Stimulated activated CD4-positive, alpha-beta T cell treated with anti-CD3 and anti-CD28 coated beads, Interleukin-12 subunit alpha, Interleukin-12 subunit beta, amount 100 ng/mL, for 24 hours (primary cell): Measurements from ENCODE around the gene CHDH.

Experiments
- DNase-seq, 2 experiments: peaks; one replicate each; pipeline ENCODE4 v3.0.0-alpha.2; 2020; ENCODE audit warnings: low read depth in 2 of 2

CHDH gene

DNA sequence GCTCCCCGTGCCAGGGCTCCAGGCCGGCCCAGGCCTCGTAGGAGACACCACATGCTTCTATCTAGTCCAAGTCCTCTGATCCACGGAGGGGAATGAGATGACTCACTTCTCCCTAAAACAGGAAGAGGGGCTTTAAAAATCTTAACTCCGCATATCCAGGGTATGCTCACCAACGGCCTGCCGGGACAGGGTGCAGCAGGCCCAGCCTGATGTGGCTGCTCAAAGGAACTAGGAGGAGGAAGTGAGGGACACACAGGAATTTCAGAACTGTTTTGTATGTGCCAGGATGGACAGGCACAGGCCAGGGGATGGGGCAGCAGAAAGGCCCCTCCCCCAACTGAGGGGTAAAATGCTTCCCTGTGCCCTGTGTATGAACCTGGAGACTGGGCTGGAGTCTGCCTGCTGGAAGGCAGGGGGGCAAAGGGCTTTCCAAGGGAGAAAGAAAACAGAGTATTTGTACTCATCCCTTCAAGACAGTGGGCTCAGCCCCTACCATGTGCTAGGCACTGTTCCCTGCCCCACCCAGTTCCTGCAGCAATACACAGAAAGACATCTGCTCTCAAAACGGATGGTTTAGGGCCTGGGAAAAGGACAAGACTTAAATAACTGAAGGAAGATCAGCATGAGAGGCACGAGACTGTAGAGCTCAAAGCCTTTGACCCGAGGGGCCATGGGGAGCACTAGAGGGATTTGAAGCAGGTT, 22.1 kb downstream of the CHDH start:
- DNase-seq, result no peak

DNA sequence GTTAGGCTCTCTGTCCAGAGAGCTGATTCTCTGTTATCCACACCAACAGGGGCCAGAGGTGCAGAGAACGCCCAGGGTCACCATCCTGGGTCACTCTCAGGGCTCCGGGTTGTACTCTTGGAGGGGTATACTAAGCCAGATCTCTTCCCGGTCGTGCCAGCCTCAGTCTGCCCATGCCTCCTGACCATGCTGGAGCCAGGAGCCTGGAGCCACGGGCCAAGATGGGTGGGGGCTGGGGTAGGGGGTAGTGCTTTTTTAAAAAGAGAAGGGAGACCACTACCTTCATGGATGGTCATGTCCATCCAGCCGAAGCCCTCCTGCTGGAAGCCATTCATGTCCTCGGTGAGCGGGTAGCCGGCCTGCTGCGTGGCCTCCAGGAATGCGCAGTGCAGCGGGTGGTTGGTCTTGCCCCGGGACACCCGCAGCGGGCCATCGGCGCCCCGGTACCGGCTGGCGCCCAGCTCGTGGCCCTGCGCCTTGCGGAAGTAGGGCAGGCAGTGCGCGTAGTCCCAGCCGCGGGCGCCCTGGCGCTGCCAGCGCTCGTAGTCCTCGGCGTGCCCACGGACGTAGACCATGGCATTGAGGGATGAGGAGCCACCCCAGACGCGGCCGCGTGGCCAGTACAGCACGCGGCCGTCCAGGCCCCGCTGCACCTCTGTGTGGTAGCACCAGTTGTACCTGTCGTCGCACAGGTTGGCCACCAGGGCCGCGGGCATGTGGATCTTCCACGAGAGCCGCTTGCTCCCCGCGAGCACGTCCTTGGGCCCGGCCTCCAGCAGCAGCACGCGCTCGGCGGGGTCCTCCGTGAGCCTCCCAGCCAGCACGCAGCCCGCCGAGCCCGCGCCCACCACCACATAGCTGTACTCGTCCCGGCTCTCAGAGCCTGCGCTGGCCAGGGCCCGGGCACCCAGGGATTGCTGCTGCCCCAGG, 22.9 kb downstream of the CHDH start:
- no peak for DNase-seq

DNA sequence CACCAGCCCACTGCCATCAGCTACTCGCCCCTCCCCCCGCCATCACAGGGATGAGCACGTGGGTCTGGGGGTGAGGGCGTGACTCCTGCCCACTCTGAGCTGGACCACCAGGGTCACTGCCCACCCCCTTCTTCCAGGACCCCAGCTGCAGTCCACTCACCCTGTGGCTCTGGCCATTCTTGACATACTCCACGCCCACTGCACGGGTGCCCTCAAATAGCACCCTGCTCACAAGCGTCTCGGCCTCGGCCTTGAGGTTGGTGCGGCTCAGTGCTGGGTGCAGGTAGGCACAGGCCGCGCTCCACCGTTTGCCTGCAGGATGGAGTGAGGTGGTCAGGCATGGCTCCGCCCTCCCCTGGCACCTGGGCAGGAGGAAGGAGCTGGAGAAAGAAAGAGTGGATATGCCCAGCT, 23.9 kb downstream of the CHDH start:
- no peak for DNase-seq

DNA sequence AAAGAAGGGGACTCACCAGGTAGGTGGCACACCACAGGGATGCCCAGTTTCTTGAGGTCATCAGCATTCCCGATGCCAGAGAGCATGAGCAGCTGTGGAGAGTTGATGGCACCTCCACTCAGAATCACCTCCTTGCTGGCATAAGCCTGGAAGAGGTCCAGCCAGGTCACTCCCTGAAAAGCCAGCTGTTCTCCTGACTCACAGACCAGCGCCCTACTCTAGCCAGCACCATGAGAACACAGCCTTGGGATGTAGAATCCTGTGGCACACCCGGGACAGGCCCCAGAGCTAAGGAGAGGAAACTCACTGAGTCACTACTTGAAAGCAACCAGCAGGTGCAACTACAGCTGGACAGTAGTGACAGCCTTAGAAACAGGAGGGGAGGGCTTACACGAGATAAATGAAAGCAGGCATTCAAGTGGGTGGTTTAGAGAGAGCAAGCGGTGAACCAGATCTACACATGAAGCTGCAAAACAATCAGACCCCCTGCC, 24.5 kb downstream of the CHDH start:
- DNase-seq, result no peak

DNA sequence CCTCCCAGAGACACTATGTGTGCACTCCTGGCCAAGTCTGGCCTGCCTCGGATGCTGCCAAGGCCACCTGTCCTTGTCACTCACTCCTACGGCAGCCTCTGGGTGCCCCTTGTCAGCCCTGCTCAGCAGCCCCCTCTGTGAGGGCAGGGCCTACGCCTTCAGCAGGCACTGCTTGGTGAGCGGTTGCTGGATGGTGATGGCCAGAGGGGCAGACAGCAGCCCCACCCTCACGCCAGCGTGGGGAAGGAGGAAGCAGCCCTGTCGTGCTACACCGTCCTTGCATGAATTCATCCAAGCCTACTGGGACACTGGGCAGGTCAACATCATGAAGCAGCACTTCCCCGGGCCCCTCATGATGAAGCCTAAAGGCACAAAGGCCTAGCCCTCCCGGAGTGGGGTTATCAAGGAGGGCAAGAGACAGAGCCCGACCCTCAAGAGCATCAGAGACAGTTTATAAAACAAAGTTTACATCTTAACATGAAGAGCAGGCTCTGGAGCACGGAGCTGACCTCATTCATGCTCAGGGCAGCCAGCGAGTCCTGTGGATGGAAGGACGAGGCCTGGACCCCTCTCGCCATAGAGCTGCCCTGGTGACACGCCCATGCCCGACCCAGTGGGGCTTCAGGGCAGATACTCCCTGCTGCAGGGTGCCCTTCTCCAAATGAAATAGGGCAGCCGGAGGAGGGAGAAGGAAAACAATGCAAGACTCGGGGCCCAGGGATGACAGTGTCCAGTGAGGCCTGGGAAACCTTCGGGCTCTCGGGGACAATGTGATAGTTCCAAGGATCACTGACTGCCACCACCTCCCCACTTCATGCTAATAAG, 25.3 kb downstream of the CHDH start:
- DNase-seq, result no peak

DNA sequence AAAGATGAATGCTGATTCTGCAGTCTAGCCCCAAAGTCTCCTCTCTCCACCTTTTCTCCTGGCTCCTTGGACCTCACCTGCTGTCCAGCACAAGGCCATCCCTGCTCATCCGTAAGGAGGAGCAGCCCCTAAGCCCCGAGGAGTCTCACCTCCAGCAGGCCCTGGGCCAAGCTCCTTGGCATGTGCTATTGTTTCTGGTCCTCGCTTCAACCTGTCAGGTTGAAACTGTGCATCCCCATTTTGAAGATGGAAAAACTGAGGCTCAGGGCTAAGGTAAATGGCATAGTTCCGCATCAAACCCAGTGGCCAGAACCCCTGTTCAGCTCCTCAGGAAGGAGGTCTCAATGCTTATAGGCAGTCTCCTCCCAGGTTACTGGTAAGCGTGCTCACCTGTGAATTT, 26.1 kb downstream of the CHDH start:
- DNase-seq, result no peak

DNA sequence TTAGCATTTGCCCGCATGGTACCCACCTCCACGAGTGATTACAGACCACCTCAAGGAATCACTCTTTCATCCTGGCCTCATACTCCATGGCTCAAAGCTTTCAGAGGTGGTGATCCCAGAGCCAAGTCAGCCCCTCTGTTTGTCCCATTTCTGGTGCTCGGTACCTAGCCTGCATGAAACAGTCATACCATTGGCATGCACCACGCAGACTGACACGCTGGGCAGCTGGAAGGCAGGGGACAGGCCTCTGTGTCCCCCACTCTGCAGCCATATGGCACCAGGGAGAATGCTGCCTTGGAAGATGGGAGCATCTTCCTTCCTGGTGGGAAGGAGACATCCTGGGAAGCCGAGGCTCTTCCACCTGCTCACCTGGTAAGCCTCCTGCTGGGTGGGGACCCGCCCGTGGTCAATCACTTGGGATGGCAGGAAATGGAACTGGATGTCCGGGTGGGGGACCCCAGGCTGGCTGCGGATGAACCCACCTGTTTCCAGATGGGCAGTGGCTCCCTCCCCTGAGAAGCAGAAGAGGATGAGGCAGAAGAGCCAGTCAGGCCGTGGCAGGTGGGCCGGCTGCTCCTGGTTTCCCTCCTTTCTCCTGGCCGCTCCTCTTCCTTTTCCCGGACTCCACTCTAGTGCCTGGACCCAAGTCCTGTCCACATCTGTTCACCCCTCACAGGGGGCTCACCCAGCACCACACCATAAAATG, 26.9 kb downstream of the CHDH start:
- DNase-seq, result no peak

DNA sequence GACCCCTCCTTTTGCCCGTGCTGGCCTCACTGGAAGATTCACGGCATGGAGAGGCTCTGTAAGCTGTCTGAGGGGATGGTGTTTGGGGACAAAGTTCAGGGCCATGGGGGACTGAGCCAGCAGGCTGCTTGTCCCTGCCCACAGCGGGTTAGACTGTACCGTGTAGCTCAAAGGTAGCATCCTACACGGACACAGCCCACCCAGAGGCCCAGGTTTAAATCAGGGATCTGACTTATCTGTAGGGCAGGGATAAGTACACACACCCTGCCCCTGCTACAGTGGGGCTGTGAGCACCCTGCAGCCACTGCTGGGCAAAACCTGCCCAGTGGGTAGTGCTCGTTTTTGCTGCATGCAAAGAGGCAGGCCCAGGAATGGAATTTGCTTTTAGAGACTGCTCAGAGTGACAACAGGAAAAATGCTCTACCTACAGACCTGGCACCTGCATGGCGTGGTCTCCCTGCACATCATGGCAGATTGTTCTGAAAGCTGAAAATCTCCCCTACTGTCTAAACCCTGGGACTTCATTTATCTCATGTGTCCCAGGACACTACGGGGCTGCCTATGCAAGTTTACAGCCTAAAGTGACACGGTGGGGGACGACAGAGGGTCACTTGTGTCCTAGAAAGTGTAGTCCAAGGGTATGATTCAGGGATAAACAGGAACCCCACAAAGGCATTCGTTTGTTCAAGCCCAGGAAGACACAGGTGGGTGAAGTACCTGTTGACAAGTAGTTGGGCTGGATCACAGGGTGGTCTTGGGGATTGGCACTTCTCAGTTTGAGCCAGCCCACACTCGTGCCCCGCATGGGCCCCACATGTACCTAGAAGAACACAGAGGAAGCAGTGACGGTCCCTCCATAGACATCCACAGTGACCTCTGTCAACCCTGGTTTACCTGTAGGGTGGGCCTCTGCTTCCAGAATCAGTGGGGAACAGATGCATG, 27.7 kb downstream of the CHDH start:
- DNase-seq, result no peak

DNA sequence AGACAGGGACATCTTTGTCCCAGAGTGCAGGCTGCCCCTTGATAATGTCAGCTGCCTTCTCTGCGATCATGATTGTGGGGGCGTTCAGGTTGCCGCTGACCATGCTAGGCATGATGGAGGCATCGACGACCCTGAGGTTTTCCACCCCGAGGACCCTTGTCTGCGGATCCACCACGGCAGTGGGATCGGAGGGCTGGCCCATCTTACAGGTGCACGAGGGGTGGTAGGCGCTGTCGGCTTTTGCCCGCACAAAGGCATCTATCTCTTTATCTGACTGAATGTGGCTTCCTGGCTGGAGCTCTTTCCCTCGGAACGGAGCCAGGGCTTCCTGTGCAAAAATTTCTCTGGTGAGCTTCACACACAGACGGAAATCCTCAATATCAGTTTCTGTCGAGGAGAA, 28.4 kb downstream of the CHDH start:
- no peak for DNase-seq

DNA sequence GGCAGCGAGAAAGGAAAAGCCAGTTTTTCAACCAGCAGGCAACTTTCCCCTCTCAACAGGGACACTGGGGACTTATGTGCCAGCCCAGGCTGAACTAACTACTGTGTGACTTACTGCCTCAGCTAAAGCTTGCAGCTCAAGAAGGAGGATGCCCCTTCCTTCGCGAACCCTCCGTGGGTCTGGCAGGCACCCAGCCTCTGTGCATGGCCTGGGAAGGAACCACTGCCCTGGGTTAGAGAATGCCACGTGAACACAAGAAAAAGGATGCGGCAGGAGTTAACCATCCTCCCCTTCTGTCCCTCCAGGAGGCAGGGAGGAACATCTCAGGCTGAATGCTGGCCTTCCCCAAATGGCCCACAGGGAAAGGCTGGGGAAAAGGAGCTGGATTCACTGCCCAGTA, 29.0 kb downstream of the CHDH start:
- no peak for DNase-seq

DNA sequence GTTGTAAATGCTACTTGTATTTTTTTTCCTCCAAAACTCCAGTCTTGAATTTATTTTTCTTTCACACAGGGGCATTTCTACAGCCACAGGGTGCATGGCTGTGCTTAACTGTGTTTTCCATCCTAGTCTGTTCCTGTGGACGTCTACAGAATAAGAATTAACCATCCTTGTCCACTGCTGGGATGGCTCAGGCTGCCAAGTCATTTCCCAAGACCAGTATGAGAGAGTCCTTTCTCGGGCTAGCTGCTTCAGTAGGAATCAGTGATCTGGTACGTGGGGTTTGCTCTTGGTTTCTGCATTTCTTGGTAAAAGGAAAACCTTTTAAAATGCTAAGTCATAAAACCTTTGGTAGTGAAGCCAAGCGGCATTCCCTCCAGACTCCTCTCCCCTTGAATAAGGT, 29.8 kb downstream of the CHDH start:
- DNase-seq, result no peak

DNA sequence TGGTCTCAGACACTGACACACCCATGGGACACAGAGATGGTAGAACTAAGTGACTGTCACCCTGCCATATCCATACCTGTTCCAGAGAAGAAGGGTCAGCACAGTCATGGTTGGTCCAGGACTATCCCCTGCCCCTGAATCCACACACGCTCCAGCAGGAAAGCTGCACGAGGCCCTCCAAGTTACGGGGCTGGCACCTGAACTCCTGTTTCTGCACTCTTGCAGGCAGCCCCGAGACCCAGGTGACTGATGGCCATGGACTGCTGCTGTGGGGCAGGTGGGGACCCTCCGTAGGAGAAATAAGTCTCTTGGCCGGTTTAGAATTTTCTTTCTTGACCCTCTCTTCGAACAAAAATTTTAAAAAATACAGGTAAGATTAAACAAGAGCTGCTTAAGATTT, 30.6 kb downstream of the CHDH start:
- DNase-seq, result no peak

DNA sequence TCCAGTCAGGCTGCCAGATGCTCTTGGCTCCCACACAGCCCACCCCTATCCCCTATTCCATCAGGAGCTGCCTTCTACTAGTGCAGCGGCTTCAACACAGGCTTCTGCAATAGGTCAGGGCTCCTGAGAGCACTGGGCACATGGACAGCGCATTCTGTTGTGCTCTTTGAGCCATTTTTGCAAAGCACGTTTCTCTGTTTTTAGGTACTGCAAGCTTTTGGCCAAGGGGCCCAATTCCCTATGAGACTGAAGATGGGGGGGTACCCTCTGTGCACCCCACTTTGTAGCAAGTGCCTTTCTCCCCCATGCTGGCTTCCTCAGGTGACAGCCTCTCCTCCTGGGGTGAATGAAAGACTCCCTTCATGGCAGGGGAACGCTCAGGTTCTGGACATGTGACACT, 31.2 kb downstream of the CHDH start:
- no peak for DNase-seq

DNA sequence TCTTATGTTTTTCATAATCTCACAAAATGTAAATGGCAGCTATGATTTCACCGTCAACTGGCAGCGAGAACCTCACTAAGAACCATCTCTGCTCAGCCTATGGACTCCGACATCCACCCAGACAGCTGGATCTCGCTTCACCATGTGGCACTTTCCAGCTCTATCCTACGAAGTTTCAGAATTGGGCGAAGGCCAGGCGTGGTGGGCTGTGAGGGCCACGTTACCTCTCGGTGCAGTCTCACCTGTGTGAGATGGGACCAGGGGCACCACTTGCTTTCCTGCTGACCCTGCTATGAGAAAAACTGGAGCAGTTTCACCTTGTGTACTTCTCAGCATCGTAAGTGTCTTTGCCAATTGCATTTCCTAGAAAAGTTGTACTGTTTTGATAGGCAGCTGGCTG, 32.3 kb downstream of the CHDH start:
- no peak for DNase-seq

DNA sequence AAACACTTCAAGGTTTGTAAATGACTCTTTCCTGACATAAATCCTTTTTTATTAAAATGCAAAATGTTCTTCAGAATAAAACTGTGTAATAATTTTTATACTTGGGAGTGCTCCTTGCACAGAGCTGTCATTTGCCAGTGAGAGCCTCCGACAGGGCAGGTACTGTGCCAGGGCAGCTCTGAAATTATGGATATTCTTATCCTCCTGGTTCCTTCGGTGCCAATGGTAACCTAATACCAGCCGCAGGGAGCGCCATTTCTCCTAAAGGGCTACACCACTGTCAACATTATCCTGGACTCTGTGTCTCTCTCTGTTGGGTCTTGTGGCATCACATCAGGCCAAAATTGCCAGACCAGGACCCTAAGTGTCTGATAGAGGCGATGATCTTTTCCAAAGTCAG, 33.0 kb downstream of the CHDH start:
- no peak for DNase-seq

DNA sequence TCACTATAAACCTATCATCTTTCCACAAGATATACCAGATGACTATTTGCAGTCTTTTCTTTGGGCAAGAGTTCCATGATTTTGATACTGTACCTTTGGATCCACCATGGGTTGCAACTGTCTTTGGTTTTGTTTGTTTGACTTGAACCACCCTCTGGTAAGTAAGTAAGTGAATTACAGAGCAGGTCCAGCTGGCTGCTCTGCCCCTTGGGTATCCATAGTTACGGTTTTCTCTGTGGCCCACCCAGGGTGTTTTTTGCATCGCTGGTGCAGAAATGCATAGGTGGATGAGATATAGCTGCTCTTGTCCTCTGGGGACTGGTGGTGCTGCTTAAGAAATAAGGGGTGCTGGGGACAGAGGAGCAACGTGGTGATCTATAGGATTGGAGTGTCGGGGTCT, 33.8 kb downstream of the CHDH start:
- DNase-seq, result no peak

DNA sequence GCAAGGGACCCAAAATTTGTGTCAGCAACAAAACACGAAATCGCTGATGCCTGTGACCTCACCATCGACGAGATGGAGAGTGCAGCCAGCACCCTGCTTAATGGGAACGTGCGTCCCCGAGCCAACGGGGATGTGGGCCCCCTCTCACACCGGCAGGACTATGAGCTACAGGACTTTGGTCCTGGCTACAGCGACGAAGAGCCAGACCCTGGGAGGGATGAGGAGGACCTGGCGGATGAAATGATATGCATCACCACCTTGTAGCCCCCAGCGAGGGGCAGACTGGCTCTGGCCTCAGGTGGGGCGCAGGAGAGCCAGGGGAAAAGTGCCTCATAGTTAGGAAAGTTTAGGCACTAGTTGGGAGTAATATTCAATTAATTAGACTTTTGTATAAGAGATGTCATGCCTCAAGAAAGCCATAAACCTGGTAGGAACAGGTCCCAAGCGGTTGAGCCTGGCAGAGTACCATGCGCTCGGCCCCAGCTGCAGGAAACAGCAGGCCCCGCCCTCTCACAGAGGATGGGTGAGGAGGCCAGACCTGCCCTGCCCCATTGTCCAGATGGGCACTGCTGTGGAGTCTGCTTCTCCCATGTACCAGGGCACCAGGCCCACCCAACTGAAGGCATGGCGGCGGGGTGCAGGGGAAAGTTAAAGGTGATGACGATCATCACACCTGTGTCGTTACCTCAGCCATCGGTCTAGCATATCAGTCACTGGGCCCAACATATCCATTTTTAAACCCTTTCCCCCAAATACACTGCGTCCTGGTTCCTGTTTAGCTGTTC, 34.9 kb downstream of the CHDH start:
- no peak for DNase-seq

DNA sequence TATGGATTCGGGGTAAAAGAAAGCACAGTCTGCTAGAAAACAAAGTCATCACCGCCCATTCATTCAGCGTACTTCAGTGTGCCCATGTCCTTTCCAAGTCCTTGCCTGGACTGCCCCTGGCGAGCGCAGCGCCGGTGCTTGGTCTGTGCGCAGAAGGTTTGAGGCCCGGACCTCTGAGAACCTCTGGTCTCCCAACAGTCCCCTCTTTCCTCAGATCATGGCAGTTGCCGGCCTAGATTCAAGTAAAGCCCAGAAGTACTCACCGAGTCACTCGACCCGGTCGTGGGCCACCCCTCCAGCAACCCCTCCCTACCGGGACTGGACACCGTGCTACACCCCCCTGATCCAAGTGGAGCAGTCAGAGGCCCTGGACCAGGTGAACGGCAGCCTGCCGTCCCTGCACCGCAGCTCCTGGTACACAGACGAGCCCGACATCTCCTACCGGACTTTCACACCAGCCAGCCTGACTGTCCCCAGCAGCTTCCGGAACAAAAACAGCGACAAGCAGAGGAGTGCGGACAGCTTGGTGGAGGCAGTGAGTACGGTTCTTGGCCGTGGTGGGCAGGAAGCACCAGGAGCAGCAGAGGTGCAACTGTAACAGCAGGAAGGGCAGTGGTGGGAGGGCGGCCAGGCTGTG, 36.3 kb downstream of the CHDH start:
- DNase-seq, result no peak

DNA sequence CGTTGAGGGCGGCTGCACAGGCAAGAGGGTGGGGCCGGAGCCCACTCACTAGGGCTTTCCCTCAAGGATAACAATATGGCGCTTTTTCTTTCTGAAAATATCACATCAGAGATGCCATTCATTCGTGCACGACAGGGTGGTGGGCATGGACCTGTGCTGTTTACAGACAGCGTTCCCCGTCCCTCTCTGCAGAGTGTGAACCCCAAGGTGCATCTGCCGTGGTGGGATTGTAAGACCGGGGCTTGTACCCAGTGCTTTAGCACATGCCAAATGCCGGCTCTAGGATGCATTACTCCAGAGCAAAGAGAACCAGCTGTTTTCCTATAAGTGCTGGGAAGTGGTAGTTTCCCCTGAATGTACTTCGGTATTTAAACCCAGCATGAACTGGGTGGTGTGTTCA, 37.0 kb downstream of the CHDH start:
- DNase-seq, result no peak
